Neural cell (in vitro differentiated cells): Measurements from ENCODE around the gene PPP1R12A. TPM values are rescaled to one million over a fixed set of nuclear protein-coding genes. Genes with fewer than 3 reads are reported as not detected.

Experiments used
- H2AFZ ChIP-seq: fragments of 200-600, 300-800 bp; sonication (generic), shearing (Covaris generic); 2 replicates; pipeline ENCODE4 v1.6.0; 2014; ENCODE audit warnings: low read depth, mild to moderate bottlenecking, antibody characterized with exemption, low read length, moderate library complexity
- H3F3A ChIP-seq: fragments of 200-600 bp; shearing (Covaris generic); 2 replicates; pipeline ENCODE4 v1.6.1; 2016; ENCODE audit warnings: mild to moderate bottlenecking, moderate library complexity, mixed read lengths, antibody characterized with exemption, low read length; ENCODE audit not compliant: insufficient read depth, poor library complexity, severe bottlenecking
- H3K27ac ChIP-seq: fragments of 200-600, 300-800 bp; sonication (generic), shearing (Covaris generic); 2 replicates; pipeline ENCODE4 v1.5.1; 2014; ENCODE audit warnings: mild to moderate bottlenecking, low read length, moderate library complexity
- H3K27me3 ChIP-seq: fragments of 300-800, 200-600 bp; sonication (generic), shearing (Covaris generic); 2 replicates; pipeline ENCODE4 v1.6.0; 2014; ENCODE audit warnings: mild to moderate bottlenecking, low read depth, low read length, moderate library complexity; ENCODE audit not compliant: insufficient read depth
- H3K36me3 ChIP-seq: fragments of 300-800, 200-600 bp; sonication (generic), shearing (Covaris generic); 2 replicates; pipeline ENCODE4 v1.5.1; 2014; ENCODE audit warnings: mild to moderate bottlenecking, antibody characterized with exemption, low read length, moderate library complexity; ENCODE audit not compliant: insufficient read depth
- H3K4me2 ChIP-seq: fragments of 300-800, 200-600 bp; sonication (generic), shearing (Covaris generic); 2 replicates; pipeline ENCODE4 v1.6.0; 2014; ENCODE audit warnings: mild to moderate bottlenecking, low read length
- H3K4me3 ChIP-seq: fragments of 300-800, 200-600 bp; sonication (generic), shearing (Covaris generic); 2 replicates; pipeline ENCODE4 v1.5.1; 2014; ENCODE audit warnings: mild to moderate bottlenecking, low read length, moderate library complexity
- H3K79me2 ChIP-seq: fragments of 200-600 bp; shearing (Covaris generic); replicated peaks from 2 replicates; pipeline ENCODE4 v1.6.0; 2014; ENCODE audit warnings: mild to moderate bottlenecking, low read length, moderate library complexity; ENCODE audit not compliant: insufficient read depth
- H3K9ac ChIP-seq: fragments of 300-800, 200-600 bp; sonication (generic), shearing (Covaris generic); 2 replicates; pipeline ENCODE4 v1.6.1; 2016; ENCODE audit warnings: mild to moderate bottlenecking, low read length, mixed read lengths
- H3K9me2 ChIP-seq: fragments of 200-600 bp; shearing (Covaris generic); 2 replicates; pipeline ENCODE4 v1.6.1; 2016; ENCODE audit warnings: mild to moderate bottlenecking, low read length, mixed read lengths; ENCODE audit not compliant: insufficient read depth
- H3K9me3 ChIP-seq: fragments of 200-600, 300-800 bp; sonication (generic), shearing (Covaris generic); 2 replicates; pipeline ENCODE4 v1.6.1; 2016; ENCODE audit warnings: mild to moderate bottlenecking, mixed run types, low read length, moderate library complexity, mixed read lengths
- H4K20me1 ChIP-seq: fragments of 200-600 bp; shearing (Covaris generic); 2 replicates; pipeline ENCODE4 v1.6.1; 2016; ENCODE audit warnings: mild to moderate bottlenecking, mixed run types; ENCODE audit not compliant: insufficient read depth
- EP300 ChIP-seq: fragments of 450-650 bp; conservative IDR thresholded peaks from 2 replicates; pipeline ENCODE4 v1.6.1; 2014; ENCODE audit warnings: antibody characterized with exemption, mild to moderate bottlenecking, moderate library complexity; ENCODE audit not compliant: poor library complexity, severe bottlenecking
- EZH2 ChIP-seq: fragments of 200-600, 300-800 bp; shearing (Covaris generic), sonication (generic); IDR thresholded peaks from 2 replicates; pipeline ENCODE4 v1.6.1; 2014; ENCODE audit warnings: antibody characterized with exemption, low read length, borderline replicate concordance, mild to moderate bottlenecking; ENCODE audit not compliant: insufficient read depth, poor library complexity, severe bottlenecking
- MXI1 ChIP-seq: fragments of 450-650 bp; conservative IDR thresholded peaks from 2 replicates; pipeline ENCODE4 v1.6.1; 2014; ENCODE audit warnings: antibody characterized with exemption, mild to moderate bottlenecking; ENCODE audit not compliant: poor library complexity, severe bottlenecking
- POLR2AphosphoS5 ChIP-seq: IDR thresholded peaks from 2 replicates; pipeline ENCODE4 v1.6.1; 2012
- RAD21 ChIP-seq: fragments of 450-650 bp; conservative IDR thresholded peaks from 2 replicates; pipeline ENCODE4 v1.6.1; 2014; ENCODE audit warnings: antibody characterized with exemption, mild to moderate bottlenecking, moderate library complexity
- SMC3 ChIP-seq: fragments of 450-650 bp; conservative IDR thresholded peaks from 2 replicates; pipeline ENCODE4 v1.6.1; 2014; ENCODE audit warnings: antibody characterized with exemption, mild to moderate bottlenecking, moderate library complexity; ENCODE audit not compliant: poor library complexity
- TAF1 ChIP-seq: IDR thresholded peaks from 2 replicates; pipeline ENCODE4 v1.6.1; 2012; ENCODE audit warnings: low read depth
- polyA plus RNA-seq: library from polyadenylated mRNA; depleted of rRNA; stranded (reverse); fragments of >200 nt; gene quantifications from 2 replicates; pipeline ENCODE4 v1.2.3, GENCODE V29; 2014
- TF ChIP-seq, protein P1 (sequence below): IDR thresholded peaks from 2 replicates; pipeline ENCODE4 v1.6.1; 2012; ENCODE audit warnings: borderline replicate concordance
- TF ChIP-seq, protein P2 (sequence below): fragments of 450-650 bp; IDR thresholded peaks from 2 replicates; pipeline ENCODE4 v1.5.1; 2014; ENCODE audit warnings: antibody characterized with exemption, mild to moderate bottlenecking, moderate library complexity; ENCODE audit not compliant: poor library complexity, severe bottlenecking

The PPP1R12A gene
- polyA plus RNA-seq, 1 donor from 2014 or later, result 68.2 TPM

- no peak overlapping the region for H2AFZ ChIP-seq
- no peak overlapping the region for H3K27ac ChIP-seq
- no peak for TF ChIP-seq EZH2
- H3F3A ChIP-seq, result no peaks in the 10 kb centered on the region
- no peak overlapping the region for H3K9ac ChIP-seq
- no peaks in the 10 kb centered on the region for H3K9me3 ChIP-seq
- H3K4me3 ChIP-seq, result no peak overlapping the region
- H3K9me2 ChIP-seq, result no peaks in the 10 kb centered on the region
- no peaks in the 10 kb centered on the region for H3K79me2 ChIP-seq
- H4K20me1 ChIP-seq, result no peaks in the 10 kb centered on the region
- H3K27me3 ChIP-seq, result no peaks in the 10 kb centered on the region
- H3K4me2 ChIP-seq, result no peak overlapping the region
- H3K36me3 ChIP-seq, result no peaks in the 10 kb centered on the region
Measured at GRCh38 chr12:79983492-79983891, 48.6 kb upstream of the PPP1R12A start.

GRCh38 chr12:79982086-79983062, 47.5 kb upstream of the PPP1R12A start:
- no peak overlapping the region for H2AFZ ChIP-seq
- H3K9ac ChIP-seq, result no peak overlapping the region
- H3K36me3 ChIP-seq, result no peaks in the 10 kb centered on the region
- no peaks in the 10 kb centered on the region for H3K9me2 ChIP-seq
- H3K9me3 ChIP-seq, result no peaks in the 10 kb centered on the region
- H4K20me1 ChIP-seq, result no peaks in the 10 kb centered on the region
- H3K4me2 ChIP-seq, result no peak overlapping the region
- no peaks in the 10 kb centered on the region for H3K79me2 ChIP-seq
- no peaks in the 10 kb centered on the region for H3F3A ChIP-seq
- no peaks in the 10 kb centered on the region for H3K27me3 ChIP-seq
- TF ChIP-seq EZH2 (no peak), EP300 (no peak), MXI1 (no peak), RAD21 (no peak), POLR2AphosphoS5 (no peak), TAF1 (no peak), SMC3 (no peak)
- TF ChIP-seq, protein P1, sequence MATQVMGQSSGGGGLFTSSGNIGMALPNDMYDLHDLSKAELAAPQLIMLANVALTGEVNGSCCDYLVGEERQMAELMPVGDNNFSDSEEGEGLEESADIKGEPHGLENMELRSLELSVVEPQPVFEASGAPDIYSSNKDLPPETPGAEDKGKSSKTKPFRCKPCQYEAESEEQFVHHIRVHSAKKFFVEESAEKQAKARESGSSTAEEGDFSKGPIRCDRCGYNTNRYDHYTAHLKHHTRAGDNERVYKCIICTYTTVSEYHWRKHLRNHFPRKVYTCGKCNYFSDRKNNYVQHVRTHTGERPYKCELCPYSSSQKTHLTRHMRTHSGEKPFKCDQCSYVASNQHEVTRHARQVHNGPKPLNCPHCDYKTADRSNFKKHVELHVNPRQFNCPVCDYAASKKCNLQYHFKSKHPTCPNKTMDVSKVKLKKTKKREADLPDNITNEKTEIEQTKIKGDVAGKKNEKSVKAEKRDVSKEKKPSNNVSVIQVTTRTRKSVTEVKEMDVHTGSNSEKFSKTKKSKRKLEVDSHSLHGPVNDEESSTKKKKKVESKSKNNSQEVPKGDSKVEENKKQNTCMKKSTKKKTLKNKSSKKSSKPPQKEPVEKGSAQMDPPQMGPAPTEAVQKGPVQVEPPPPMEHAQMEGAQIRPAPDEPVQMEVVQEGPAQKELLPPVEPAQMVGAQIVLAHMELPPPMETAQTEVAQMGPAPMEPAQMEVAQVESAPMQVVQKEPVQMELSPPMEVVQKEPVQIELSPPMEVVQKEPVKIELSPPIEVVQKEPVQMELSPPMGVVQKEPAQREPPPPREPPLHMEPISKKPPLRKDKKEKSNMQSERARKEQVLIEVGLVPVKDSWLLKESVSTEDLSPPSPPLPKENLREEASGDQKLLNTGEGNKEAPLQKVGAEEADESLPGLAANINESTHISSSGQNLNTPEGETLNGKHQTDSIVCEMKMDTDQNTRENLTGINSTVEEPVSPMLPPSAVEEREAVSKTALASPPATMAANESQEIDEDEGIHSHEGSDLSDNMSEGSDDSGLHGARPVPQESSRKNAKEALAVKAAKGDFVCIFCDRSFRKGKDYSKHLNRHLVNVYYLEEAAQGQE, result no peak
- TF ChIP-seq, protein P2, sequence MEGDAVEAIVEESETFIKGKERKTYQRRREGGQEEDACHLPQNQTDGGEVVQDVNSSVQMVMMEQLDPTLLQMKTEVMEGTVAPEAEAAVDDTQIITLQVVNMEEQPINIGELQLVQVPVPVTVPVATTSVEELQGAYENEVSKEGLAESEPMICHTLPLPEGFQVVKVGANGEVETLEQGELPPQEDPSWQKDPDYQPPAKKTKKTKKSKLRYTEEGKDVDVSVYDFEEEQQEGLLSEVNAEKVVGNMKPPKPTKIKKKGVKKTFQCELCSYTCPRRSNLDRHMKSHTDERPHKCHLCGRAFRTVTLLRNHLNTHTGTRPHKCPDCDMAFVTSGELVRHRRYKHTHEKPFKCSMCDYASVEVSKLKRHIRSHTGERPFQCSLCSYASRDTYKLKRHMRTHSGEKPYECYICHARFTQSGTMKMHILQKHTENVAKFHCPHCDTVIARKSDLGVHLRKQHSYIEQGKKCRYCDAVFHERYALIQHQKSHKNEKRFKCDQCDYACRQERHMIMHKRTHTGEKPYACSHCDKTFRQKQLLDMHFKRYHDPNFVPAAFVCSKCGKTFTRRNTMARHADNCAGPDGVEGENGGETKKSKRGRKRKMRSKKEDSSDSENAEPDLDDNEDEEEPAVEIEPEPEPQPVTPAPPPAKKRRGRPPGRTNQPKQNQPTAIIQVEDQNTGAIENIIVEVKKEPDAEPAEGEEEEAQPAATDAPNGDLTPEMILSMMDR, result no peak
- H3K4me3 ChIP-seq, result no peak overlapping the region
- H3K27ac ChIP-seq, result no peak overlapping the region
